Spleen (tissue), 11 donors: ENCODE measurements around the gene AFM. TPM values are rescaled to one million over a fixed set of nuclear protein-coding genes. Genes with fewer than 3 reads are reported as not detected.

Experiments used
- DNase-seq: peaks from one replicate; pipeline ENCODE4 v3.0.0-alpha.2; 2020
- H3K27ac ChIP-seq, 8 donors: fragments of 200-600 bp; sonication (generic) in 7 of 8; 1 replicate in 4 of 8; 2 replicates in 4 of 8; pipeline versions ENCODE4 v1.5.0 to v1.8.0; 2016 to 2021; ENCODE audit warnings: inconsistent platforms in 4 of 8, mild to moderate bottlenecking in 4 of 8, moderate library complexity in 1 of 8
- H3K27me3 ChIP-seq, 7 donors: fragments of 200-600 bp; sonication (generic) in 6 of 7; replicated peaks in 1 of 7; 1 replicate in 4 of 7; 2 replicates in 3 of 7; pipeline versions ENCODE4 v1.5.0 to v1.8.0; 2016 to 2021; ENCODE audit warnings: inconsistent platforms in 3 of 7, mild to moderate bottlenecking in 1 of 7
- H3K36me3 ChIP-seq, 6 donors: fragments of 200-600 bp; sonication (generic) in 5 of 6; 1 replicate in 4 of 6; 2 replicates in 2 of 6; pipeline versions ENCODE4 v1.5.0 to v1.8.0; 2016 to 2021; ENCODE audit warnings: inconsistent platforms in 2 of 6
- H3K4me1 ChIP-seq, 6 donors: fragments of 200-600 bp; sonication (generic) in 5 of 6; 1 replicate in 3 of 6; 2 replicates in 3 of 6; pipeline versions ENCODE4 v1.5.0 to v1.8.0; 2016 to 2021; ENCODE audit warnings: inconsistent platforms in 3 of 6
- H3K4me3 ChIP-seq, 8 donors: fragments of 200-600 bp; sonication (generic) in 7 of 8; 1 replicate in 4 of 8; 2 replicates in 4 of 8; pipeline versions ENCODE4 v1.5.0 to v1.8.0; 2016 to 2021; ENCODE audit warnings: inconsistent platforms in 4 of 8, mild to moderate bottlenecking in 4 of 8, moderate library complexity in 2 of 8
- H3K9me3 ChIP-seq, 8 donors: fragments of 200-600 bp; sonication (generic) in 7 of 8; 1 replicate in 4 of 8; 2 replicates in 4 of 8; pipeline versions ENCODE4 v1.5.0 to v1.8.0; 2016 to 2021; ENCODE audit warnings: inconsistent platforms in 4 of 8
- CTCF ChIP-seq, 11 experiments: fragments of 200-600 bp in 7 of 11; fragments of 450-650 bp in 4 of 11; sonication (generic) in 4 of 11; IDR thresholded peaks in 8 of 11; conservative IDR thresholded peaks in 3 of 11; 1 replicate in 7 of 11; 2 replicates in 4 of 11; pipeline versions ENCODE4 v1.4.0 to v1.8.0; 2016 to 2021; ENCODE audit warnings: antibody characterized with exemption in 11 of 11, inconsistent platforms in 4 of 11, mild to moderate bottlenecking in 1 of 11
- POLR2A ChIP-seq, 3 donors: fragments of 450-650 bp; IDR thresholded peaks; one replicate each; pipeline ENCODE4 v1.5.1; 2017; ENCODE audit warnings: antibody characterized with exemption in 3 of 3, mild to moderate bottlenecking in 1 of 3
- POLR2AphosphoS5 ChIP-seq, 3 donors: sonication (generic); formaldehyde crosslinking; IDR thresholded peaks; one replicate each; pipeline ENCODE4 v1.5.1; 2017; ENCODE audit warnings: antibody characterized with exemption in 3 of 3
- WGBS, 5 donors: extraction: QIAGEN DNeasy Blood & Tissue Kit in 3 of 5; methylation state at CpG; one replicate each; pipeline versions ENCODE4 v1.1.5 to v1.1.7; 2013 to 2018; 5-methylcytosine and 5-hydroxymethylcytosine counted together
- intact Hi-C: fragments of 100-400 bp; cut with DNase I; formaldehyde crosslinking; loops from one replicate; pipeline ENCODE4 v1.15.0; 2023; ENCODE audit warnings: low total_unique reads
- polyA plus RNA-seq, 3 donors: library from polyadenylated mRNA; stranded (reverse); fragments of 200-250 nt; gene quantifications; one replicate each; pipeline ENCODE4 v1.2.1, GENCODE V29; 2013
- total RNA-seq, 7 donors: library from RNA; depleted of rRNA in 3 of 7; stranded (reverse); fragments of >200 nt in 3 of 7; fragmentation: NEBNext Ultra II Directional in 4 of 7; extraction: Animal tissue kit (Norgen Biotek cat#: 25700) in 4 of 7; gene quantifications; one replicate each; pipeline versions ENCODE4 v1.1.0 to v1.2.1, GENCODE V29; 2016 to 2021
- donor health status: healthy with polysubstance abuse.
- donor health status: DM: no; HTN: no; CAD: no; lungs with moderate emphysema.
- donor health status: DM: no; HTN: no; CAD: no.
- donor health status: Bipolar disorder and iron deficiency.
- donor health status: healthy.
- donor health status: DM: no; HTN: no; CAD: no.
- donor health status: DM: yes; HTN: yes; CAD: no.

Gene AFM
- total and polyA plus RNA-seq, 10 donors: not detected

DNA sequence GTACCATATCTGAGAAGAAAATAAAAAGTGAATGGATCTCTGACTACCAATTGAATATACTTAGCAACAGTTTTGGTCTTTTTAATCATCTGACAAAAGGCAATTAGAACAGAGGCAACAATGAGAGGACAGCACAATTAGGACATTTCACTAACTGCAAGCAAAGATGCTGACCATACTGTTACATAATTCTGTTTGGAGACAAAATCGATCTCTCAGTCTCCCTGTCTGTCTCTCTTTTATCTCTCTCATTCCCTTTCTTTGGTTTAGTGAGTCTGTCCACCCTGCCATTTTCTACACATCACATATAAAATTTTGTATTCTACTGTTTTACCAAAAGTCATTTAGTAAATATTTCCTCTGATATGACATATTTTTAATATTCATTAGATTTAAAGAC lies 2.2 kb upstream of the AFM start:
- intact Hi-C loops: no loop called here
- H3K27me3 ChIP-seq: no peaks in the 10 kb centered on the region
- no peak for TF ChIP-seq POLR2AphosphoS5 (IDR thresholded peaks at IDR 0.05)
- 69 to 87% (median 77%) methylated on average over 1 of the region's 1 CpG for WGBS, 5 donors
- no peak for DNase-seq
- H3K9me3 ChIP-seq: peaks cover 0 to 18% (median 11%) of the 10 kb centered on the region in 8 donors
- H3K27ac ChIP-seq: no peak overlapping the region
- no peaks in the 10 kb centered on the region for H3K4me1 ChIP-seq
- H3K4me3 ChIP-seq: no peak overlapping the region
- no peaks in the 10 kb centered on the region for H3K36me3 ChIP-seq

GRCh38 chr4:73485085-73485484 lies 3.5 kb downstream of the AFM start:
- H3K9me3 ChIP-seq: no peaks in the 10 kb centered on the region
- H3K27ac ChIP-seq: no peak overlapping the region
- no peaks in the 10 kb centered on the region for H3K36me3 ChIP-seq
- intact Hi-C loops: no loop called here
- peaks cover 0 to 5% (median 0%) of the 10 kb centered on the region in 7 donors for H3K27me3 ChIP-seq
- no peak overlapping the region for H3K4me3 ChIP-seq
- TF ChIP-seq POLR2A (IDR thresholded peaks at IDR 0.05) (no peak), POLR2AphosphoS5 (IDR thresholded peaks at IDR 0.05) (no peak), CTCF (IDR thresholded peaks at IDR 0.05 in 8 of 11, conservative IDR thresholded peaks at IDR 0.05 in 3 of 11) (no peak)
- DNase-seq: no peak
- H3K4me1 ChIP-seq: no peaks in the 10 kb centered on the region

DNA sequence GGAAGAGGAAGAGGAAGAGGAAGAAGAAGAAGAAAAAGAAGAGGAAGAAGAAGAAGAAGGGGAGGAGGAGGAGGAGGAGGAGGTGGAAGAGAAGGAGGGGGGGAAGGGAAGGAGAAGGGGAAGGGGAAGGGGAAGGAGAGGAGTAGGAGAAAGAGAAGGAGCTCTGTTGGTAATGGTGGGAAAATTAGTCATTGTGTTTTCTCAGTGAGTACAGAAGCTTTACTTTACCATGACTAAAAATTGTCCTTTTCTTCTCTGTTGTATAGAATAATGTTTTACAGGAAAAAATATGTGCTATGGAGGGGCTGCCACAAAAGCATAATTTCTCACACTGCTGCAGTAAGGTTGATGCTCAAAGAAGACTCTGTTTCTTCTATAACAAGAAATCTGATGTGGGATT lies 4.1 kb downstream of the AFM start:
- intact Hi-C loops: no loop called here
- H3K36me3 ChIP-seq: no peaks in the 10 kb centered on the region
- no peak overlapping the region for H3K27ac ChIP-seq
- no peak overlapping the region for H3K4me3 ChIP-seq
- H3K9me3 ChIP-seq: no peaks in the 10 kb centered on the region
- H3K4me1 ChIP-seq: no peaks in the 10 kb centered on the region
- no peak for DNase-seq
- no peak for TF ChIP-seq POLR2AphosphoS5 (IDR thresholded peaks at IDR 0.05)
- TF ChIP-seq CTCF (IDR thresholded peaks at IDR 0.05 in 8 of 11, conservative IDR thresholded peaks at IDR 0.05 in 3 of 11): no peak
- TF ChIP-seq POLR2A (IDR thresholded peaks at IDR 0.05): no peak
- H3K27me3 ChIP-seq: peaks cover 0 to 5% (median 0%) of the 10 kb centered on the region in 7 donors

DNA sequence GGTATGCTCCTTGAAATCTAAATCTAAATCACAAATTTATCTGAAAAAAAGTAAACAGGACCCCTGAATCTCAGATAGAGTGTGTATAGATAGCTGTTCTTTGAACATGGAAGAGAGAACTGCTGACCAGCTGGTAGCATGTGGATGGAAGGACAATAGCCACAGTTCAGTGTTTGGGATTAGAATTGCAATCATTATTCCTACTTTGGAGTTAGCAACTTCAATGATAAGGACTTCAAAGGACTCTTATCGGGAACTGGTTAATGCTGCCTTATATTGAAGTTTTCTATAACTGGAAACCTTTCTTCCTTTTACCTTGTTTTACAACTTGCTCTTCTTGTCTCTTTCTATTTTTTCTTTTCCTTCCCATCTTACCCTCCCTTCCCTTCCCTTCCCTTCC lies 5.0 kb downstream of the AFM start:
- H3K36me3 ChIP-seq: no peaks in the 10 kb centered on the region
- no peak overlapping the region for H3K27ac ChIP-seq
- DNase-seq: no peak
- no peak overlapping the region for H3K4me3 ChIP-seq
- TF ChIP-seq CTCF (IDR thresholded peaks at IDR 0.05 in 8 of 11, conservative IDR thresholded peaks at IDR 0.05 in 3 of 11): no peak
- no peak for TF ChIP-seq POLR2AphosphoS5 (IDR thresholded peaks at IDR 0.05)
- no peak for TF ChIP-seq POLR2A (IDR thresholded peaks at IDR 0.05)
- peaks cover 0 to 5% (median 0%) of the 10 kb centered on the region in 7 donors for H3K27me3 ChIP-seq
- no peaks in the 10 kb centered on the region for H3K4me1 ChIP-seq
- intact Hi-C loops: no loop called here
- 84 to 95% (median 90%) methylated on average over 1 of the region's 1 CpG for WGBS, 5 donors
- H3K9me3 ChIP-seq: no peaks in the 10 kb centered on the region

DNA sequence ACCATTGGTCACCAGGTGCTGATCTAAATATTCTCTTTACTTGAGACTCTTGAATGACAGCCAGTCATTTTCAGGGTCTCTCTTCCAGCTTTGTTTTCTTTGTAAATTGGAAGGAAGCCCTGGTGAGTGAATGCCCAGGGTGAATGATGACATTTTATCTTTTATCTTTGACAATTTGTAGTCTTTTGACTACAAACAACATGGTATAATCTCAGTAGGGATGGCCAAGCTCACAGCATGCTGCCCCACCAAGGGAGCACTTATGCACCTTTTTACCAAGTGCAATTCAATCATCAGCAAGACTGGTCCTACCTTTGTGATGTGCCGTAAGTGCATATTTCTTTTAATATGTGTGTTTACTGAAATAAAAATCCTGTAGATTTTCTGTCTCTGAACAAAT lies 5.7 kb downstream of the AFM start:
- TF ChIP-seq CTCF (IDR thresholded peaks at IDR 0.05 in 8 of 11, conservative IDR thresholded peaks at IDR 0.05 in 3 of 11) (no peak), POLR2A (IDR thresholded peaks at IDR 0.05) (no peak), POLR2AphosphoS5 (IDR thresholded peaks at IDR 0.05) (no peak)
- Histone ChIP-seq H3K4me3 (no peak overlapping the region), H3K36me3 (no peaks in the 10 kb centered on the region), H3K4me1 (no peaks in the 10 kb centered on the region), H3K27me3 (peaks cover 0 to 5% (median 0%) of the 10 kb centered on the region in 7 donors), H3K9me3 (no peaks in the 10 kb centered on the region), H3K27ac (no peak overlapping the region)
- intact Hi-C loops: no loop called here
- no peak for DNase-seq
- WGBS, 5 donors: 89 to 100% (median 97%) methylated on average over 1 of the region's 1 CpG
